Measurements from ENCODE around the gene GRIK3. TPM values are rescaled to one million over a fixed set of nuclear protein-coding genes. Genes with fewer than 3 reads are reported as not detected.

GRIK3 gene
- total RNA-seq, 2 donors from 2014 or later, result 0.14 TPM

DNA sequence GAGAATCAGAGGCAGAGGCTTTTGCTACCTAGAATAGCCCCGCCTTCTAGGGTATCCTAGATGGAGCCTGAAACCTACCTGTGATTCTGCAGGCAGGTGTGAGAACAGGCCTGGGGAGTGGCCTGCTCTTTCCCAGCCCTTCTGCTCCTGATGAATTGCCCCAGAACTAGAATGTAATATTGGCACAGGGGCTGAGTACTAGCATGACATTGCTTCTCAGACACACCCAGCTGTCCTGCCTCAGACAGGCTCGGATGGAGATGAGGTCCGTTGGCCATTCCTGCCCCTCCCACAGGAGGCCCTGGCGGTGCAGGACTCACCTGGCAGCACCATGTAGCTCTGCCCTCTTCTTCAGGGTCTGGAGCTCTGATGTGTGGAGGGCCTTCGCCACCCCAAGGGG, 237.6 kb downstream of the GRIK3 start:
- H3K27ac ChIP-seq, result no peak overlapping the region
- TF ChIP-seq CTCF (IDR thresholded peaks at IDR 0.05), result no peak
- no peaks in the 10 kb centered on the region for H3K4me1 ChIP-seq (ENCODE audit: control insufficient read depth in 1 of 2, low read depth in 2 of 2)
- H3K9me3 ChIP-seq, result no peaks in the 10 kb centered on the region
- H3K4me3 ChIP-seq, result no peak overlapping the region
- ATAC-seq (ENCODE audit: insufficient number of reproducible peaks, low FRiP score, low read depth) (no peak), DNase-seq (ENCODE audit: low spot score) (no peak)
- no peaks in the 10 kb centered on the region for H3K36me3 ChIP-seq
- no peaks in the 10 kb centered on the region for H3K27me3 ChIP-seq (replicated peaks; ENCODE audit: insufficient read depth)

GRCh38 chr1:36796106-36796590, 238.2 kb downstream of the GRIK3 start:
- no peak for DNase-seq (ENCODE audit: low spot score)
- no peaks in the 10 kb centered on the region for H3K4me1 ChIP-seq (ENCODE audit: control insufficient read depth in 1 of 2, low read depth in 2 of 2)
- no peaks in the 10 kb centered on the region for H3K27me3 ChIP-seq (replicated peaks; ENCODE audit: insufficient read depth)
- ATAC-seq (ENCODE audit: insufficient number of reproducible peaks, low FRiP score, low read depth), result no peak
- no peaks in the 10 kb centered on the region for H3K36me3 ChIP-seq
- H3K9me3 ChIP-seq, result no peaks in the 10 kb centered on the region
- no peak for TF ChIP-seq CTCF (IDR thresholded peaks at IDR 0.05)
- H3K4me3 ChIP-seq, result no peak overlapping the region
- H3K27ac ChIP-seq, result no peak overlapping the region

- H3K36me3 ChIP-seq, result no peaks in the 10 kb centered on the region
- DNase-seq (ENCODE audit: low spot score), result no peak
- H3K4me3 ChIP-seq, result no peak overlapping the region
- no peak overlapping the region for H3K27ac ChIP-seq
- H3K27me3 ChIP-seq (replicated peaks; ENCODE audit: insufficient read depth), result no peaks in the 10 kb centered on the region
- no peak for ATAC-seq (ENCODE audit: insufficient number of reproducible peaks, low FRiP score, low read depth)
- TF ChIP-seq CTCF (IDR thresholded peaks at IDR 0.05), result no peak
- no peaks in the 10 kb centered on the region for H3K4me1 ChIP-seq (ENCODE audit: control insufficient read depth in 1 of 2, low read depth in 2 of 2)
- H3K9me3 ChIP-seq, result no peaks in the 10 kb centered on the region
These were observed 239.9 kb downstream of the GRIK3 start for GRCh38 chr1:36794460-36794859.

- H3K27me3 ChIP-seq (replicated peaks; ENCODE audit: insufficient read depth), result no peaks in the 10 kb centered on the region
- TF ChIP-seq CTCF (IDR thresholded peaks at IDR 0.05), result no peak
- no peak for DNase-seq (ENCODE audit: low spot score)
- H3K9me3 ChIP-seq, result no peaks in the 10 kb centered on the region
- no peak overlapping the region for H3K27ac ChIP-seq
- H3K4me3 ChIP-seq, result no peak overlapping the region
- no peak for ATAC-seq (ENCODE audit: insufficient number of reproducible peaks, low FRiP score, low read depth)
- H3K4me1 ChIP-seq (ENCODE audit: control insufficient read depth in 1 of 2, low read depth in 2 of 2), result no peaks in the 10 kb centered on the region
- H3K36me3 ChIP-seq, result no peaks in the 10 kb centered on the region
These were observed 240.9 kb downstream of the GRIK3 start for GRCh38 chr1:36793452-36793851.

DNA sequence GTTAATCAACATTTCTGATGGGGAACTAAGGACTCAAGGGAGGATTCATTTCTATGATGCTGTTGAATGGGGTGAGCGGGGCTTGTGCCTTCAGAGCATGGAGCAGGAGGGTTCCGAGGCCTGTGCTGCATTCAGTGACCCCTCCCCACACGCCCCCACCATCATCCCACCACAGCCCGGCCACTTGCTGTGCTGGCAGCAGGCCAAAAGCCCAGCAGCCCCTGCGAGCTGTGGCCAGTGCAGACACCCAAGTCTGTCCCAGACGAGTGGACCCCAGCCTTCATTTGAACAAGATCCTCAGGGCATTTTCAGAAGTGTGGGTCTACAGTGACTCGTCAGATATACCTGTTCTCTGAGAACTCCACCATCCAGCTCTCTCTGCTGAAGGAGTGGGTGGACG, 242.0 kb downstream of the GRIK3 start:
- Histone ChIP-seq H3K4me3 (no peak overlapping the region), H3K9me3 (no peaks in the 10 kb centered on the region), H3K27me3 (replicated peaks; ENCODE audit: insufficient read depth) (no peaks in the 10 kb centered on the region), H3K36me3 (no peaks in the 10 kb centered on the region), H3K4me1 (ENCODE audit: control insufficient read depth in 1 of 2, low read depth in 2 of 2) (no peaks in the 10 kb centered on the region), H3K27ac (no peak overlapping the region)
- DNase-seq (ENCODE audit: low spot score) (no peak), ATAC-seq (ENCODE audit: insufficient number of reproducible peaks, low FRiP score, low read depth) (no peak)
- no peak for TF ChIP-seq CTCF (IDR thresholded peaks at IDR 0.05)

All from thoracic aorta (tissue), 2 donors.